Lung (tissue), 12 donors: Measurements from ENCODE around the gene DYNLT4. TPM values are rescaled to one million over a fixed set of nuclear protein-coding genes. Genes with fewer than 3 reads are reported as not detected.
A peak's percentile ranks its signal among the peaks of the same experiment; 100 is the strongest.
"Not testable (repeated sequence)": the region's sequence is repeated elsewhere in the genome, so short reads cannot be mapped to it uniquely, and the experiment has no call there.

ENCODE experiments used
- ATAC-seq: fragments of 200-7000 bp; cut with Tn5 transposase; one replicate; pipeline ENCODE4 v1.9.1; 2020; ENCODE audit warnings: moderate number of reproducible peaks; ENCODE audit not compliant: insufficient read depth, low FRiP score
- DNase-seq, 3 donors: peaks; one replicate each; pipeline ENCODE4 v3.0.0-alpha.2; 2013 to 2017
- H3K27ac ChIP-seq, 2 donors: one replicate each; pipeline ENCODE4 v1.5.1; 2013; ENCODE audit warnings: mild to moderate bottlenecking in 2 of 2, moderate library complexity in 2 of 2, control low read depth in 1 of 2, inconsistent platforms in 1 of 2, low read depth in 1 of 2, low read length in 1 of 2
- H3K27me3 ChIP-seq, 3 donors: one replicate each; pipeline ENCODE4 v1.5.1; 2013; ENCODE audit warnings: low read length in 2 of 3; ENCODE audit not compliant: control insufficient read depth in 3 of 3, insufficient read depth in 3 of 3
- H3K36me3 ChIP-seq, 4 donors: one replicate each; pipeline ENCODE4 v1.5.1; 2013; ENCODE audit warnings: low read length in 4 of 4, mild to moderate bottlenecking in 1 of 4, moderate library complexity in 1 of 4; ENCODE audit not compliant: control insufficient read depth in 4 of 4, insufficient read depth in 4 of 4
- H3K4me1 ChIP-seq, 5 donors: one replicate each; pipeline ENCODE4 v1.5.1; 2013; ENCODE audit warnings: low read length in 5 of 5, mild to moderate bottlenecking in 2 of 5, moderate library complexity in 1 of 5; ENCODE audit not compliant: control insufficient read depth in 5 of 5, insufficient read depth in 5 of 5
- H3K4me3 ChIP-seq: one replicate; pipeline ENCODE4 v1.5.1; 2013; ENCODE audit warnings: mild to moderate bottlenecking, control low read depth, moderate library complexity
- H3K9ac ChIP-seq, 2 donors: one replicate each; pipeline ENCODE4 v1.5.1; 2013; ENCODE audit warnings: low read length in 2 of 2, control low read depth in 1 of 2; ENCODE audit not compliant: insufficient read depth in 1 of 2
- H3K9me3 ChIP-seq, 4 donors: one replicate each; pipeline ENCODE4 v1.5.1; 2013; ENCODE audit warnings: low read length in 3 of 4, mild to moderate bottlenecking in 1 of 4, moderate library complexity in 1 of 4; ENCODE audit not compliant: control insufficient read depth in 4 of 4, insufficient read depth in 3 of 4
- CTCF ChIP-seq: IDR thresholded peaks from 2 replicates; pipeline ENCODE4 v1.5.1; 2012; ENCODE audit warnings: mild to moderate bottlenecking; ENCODE audit errors: control extremely low read depth, extremely low read depth
- WGBS, 2 donors: extraction: QIAGEN DNeasy Blood & Tissue Kit; methylation state at CpG; one replicate each; pipeline ENCODE4 v1.1.7; 2013; 5-methylcytosine and 5-hydroxymethylcytosine counted together
- polyA plus RNA-seq, 2 donors: library from polyadenylated mRNA; stranded (reverse); fragments of 200-250 nt; gene quantifications; one replicate each; pipeline ENCODE4 v1.2.1, GENCODE V29; 2013
- total RNA-seq, 2 donors: library from RNA; depleted of rRNA in 1 of 2; stranded (reverse); fragments of >200 nt in 1 of 2; gene quantifications; one replicate each; pipeline ENCODE4 v1.2.1, GENCODE V29; 2014 to 2021
- donor health status: control.
- donor health status: control.
- donor health status: Bipolar disorder and iron deficiency.
- donor health status: healthy.
- donor health status: DM: yes; HTN: yes; CAD: no.

Gene DYNLT4
- total and polyA plus RNA-seq, 4 donors: 1.7 to 13.0 (median 4.2) TPM

- no peaks in the 10 kb centered on the region for H3K27me3 ChIP-seq
- TF ChIP-seq CTCF: no peak
- ATAC-seq (no peak), DNase-seq (peak in 1 of 3 donors; percentile 72)
- peak overlapping the region; percentile 17 for H3K4me3 ChIP-seq
- H3K9ac ChIP-seq: peak overlapping the region; percentile 28 to 97
- WGBS, 2 donors: 0 to 1% methylated on average over 13 of the region's 13 CpGs
- H3K4me1 ChIP-seq: peaks cover 0 to 19% (median 4%) of the 10 kb centered on the region in 5 donors
- no peaks in the 10 kb centered on the region for H3K9me3 ChIP-seq
- peak overlapping the region; percentile 89 to 100 for H3K27ac ChIP-seq
- H3K36me3 ChIP-seq: no peaks in the 10 kb centered on the region
These were observed 12.1 kb upstream of the DYNLT4 start for GRCh38 chr1:44819196-44819607.

- no peak overlapping the region for H3K27ac ChIP-seq
- TF ChIP-seq CTCF: no peak
- H3K27me3 ChIP-seq: no peaks in the 10 kb centered on the region
- ATAC-seq: no peak
- H3K4me3 ChIP-seq: no peak overlapping the region
- no peak for DNase-seq
- no peaks in the 10 kb centered on the region for H3K36me3 ChIP-seq
- H3K9ac ChIP-seq: no peak overlapping the region
- H3K9me3 ChIP-seq: no peaks in the 10 kb centered on the region
- H3K4me1 ChIP-seq: peaks cover 0 to 30% (median 10%) of the 10 kb centered on the region in 5 donors
- WGBS, 2 donors: 95 to 96% methylated on average over 11 of the region's 11 CpGs
These were observed 10.8 kb upstream of the DYNLT4 start for GRCh38 chr1:44817771-44818495.

GRCh38 chr1:44817307-44817706 is 10.2 kb upstream of the DYNLT4 start:
- 94 to 97% methylated on average over 2 of the region's 2 CpGs for WGBS, 2 donors
- H3K4me3 ChIP-seq: no peak overlapping the region
- H3K27ac ChIP-seq: no peak overlapping the region
- no peak for TF ChIP-seq CTCF
- no peaks in the 10 kb centered on the region for H3K9me3 ChIP-seq
- ATAC-seq (no peak), DNase-seq (no peak)
- H3K4me1 ChIP-seq: peaks cover 0 to 33% (median 12%) of the 10 kb centered on the region in 5 donors
- H3K36me3 ChIP-seq: no peaks in the 10 kb centered on the region
- H3K27me3 ChIP-seq: no peaks in the 10 kb centered on the region
- no peak overlapping the region for H3K9ac ChIP-seq

- H3K27me3 ChIP-seq, ATAC-seq, H3K9me3 ChIP-seq, H3K9ac ChIP-seq, DNase-seq, H3K4me3 ChIP-seq, H3K27ac ChIP-seq, H3K36me3 ChIP-seq: not testable (repeated sequence)
- 94 to 98% methylated on average over 9 of the region's 9 CpGs for WGBS, 2 donors
- peaks cover 0 to 33% (median 12%) of the 10 kb centered on the region in 5 donors for H3K4me1 ChIP-seq
These were observed 8.8 kb upstream of the DYNLT4 start for GRCh38 chr1:44815926-44816325.
